Smooth muscle cell (in vitro differentiated cells): Measurements from ENCODE around the gene HOXB1. TPM values are rescaled to one million over a fixed set of nuclear protein-coding genes. Genes with fewer than 3 reads are reported as not detected.

ENCODE experiments used
- DNase-seq: peaks from one replicate; lab custom pipeline; 2025; ENCODE audit not compliant: unreplicated experiment; lab: John Stamatoyannopoulos, UW
- H2AFZ ChIP-seq: fragments of 200-600 bp; sonication (generic); 2 replicates; pipeline ENCODE4 v1.6.0; 2016; ENCODE audit warnings: antibody characterized with exemption, low read depth, mild to moderate bottlenecking
- H3F3A ChIP-seq: fragments of 200-600 bp; sonication (generic); 2 replicates; pipeline ENCODE4 v1.6.0; 2017; ENCODE audit warnings: antibody characterized with exemption, low read depth
- H3K27ac ChIP-seq: fragments of 200-600 bp; sonication (generic); 2 replicates; pipeline ENCODE4 v1.5.1; 2016; ENCODE audit warnings: low read depth, mild to moderate bottlenecking
- H3K27me3 ChIP-seq: fragments of 200-600 bp; sonication (generic); 2 replicates; pipeline ENCODE4 v1.6.1; 2016; ENCODE audit warnings: low read depth, mild to moderate bottlenecking
- H3K36me3 ChIP-seq: fragments of 200-600 bp; sonication (generic); 2 replicates; pipeline ENCODE4 v1.5.1; 2016; ENCODE audit warnings: low read depth
- H3K4me1 ChIP-seq: fragments of 200-600 bp; sonication (generic); 2 replicates; pipeline ENCODE4 v1.5.1; 2016; ENCODE audit warnings: low read depth
- H3K4me2 ChIP-seq: fragments of 200-600 bp; sonication (generic); 2 replicates; pipeline ENCODE4 v1.6.0; 2016; ENCODE audit warnings: mild to moderate bottlenecking
- H3K4me3 ChIP-seq: fragments of 200-600 bp; sonication (generic); 2 replicates; pipeline ENCODE4 v1.5.1; 2016; ENCODE audit warnings: mild to moderate bottlenecking
- H3K79me2 ChIP-seq: fragments of 200-600 bp; sonication (generic); 2 replicates; pipeline ENCODE4 v1.6.0; 2016; ENCODE audit warnings: low read depth, mild to moderate bottlenecking
- H3K9ac ChIP-seq: fragments of 200-600 bp; sonication (generic); 2 replicates; pipeline ENCODE4 v1.6.0; 2016; ENCODE audit warnings: low read depth
- H3K9me3 ChIP-seq: fragments of 200-600 bp; sonication (generic); replicated peaks from 2 replicates; pipeline ENCODE4 v1.5.1; 2016; ENCODE audit warnings: low read depth
- H4K20me1 ChIP-seq: fragments of 200-600 bp; sonication (generic); 2 replicates; pipeline ENCODE4 v1.6.0; 2016; ENCODE audit warnings: low read depth
- CTCF ChIP-seq: fragments of 200-600 bp; sonication (generic); IDR thresholded peaks from 2 replicates; pipeline ENCODE4 v1.5.1; 2017; ENCODE audit warnings: borderline replicate concordance, mild to moderate bottlenecking, antibody characterized with exemption; ENCODE audit not compliant: insufficient read depth, poor library complexity, severe bottlenecking
- WGBS: methylation state at CpG from one replicate; pipeline ENCODE4 v1.1.7; 2016; ENCODE audit warnings: low lambda C conversion rate; 5-methylcytosine and 5-hydroxymethylcytosine counted together
- polyA plus RNA-seq: library from polyadenylated mRNA; unstranded; fragments of >200 nt; fragmentation: Nextera tagmentation; extraction: Ambion mirVana; gene quantifications from 2 replicates; pipeline ENCODE4 v1.2.1, GENCODE V29; 2016
- total RNA-seq: library from RNA; depleted of rRNA; stranded (reverse); fragments of >200 nt; gene quantifications from 2 replicates; pipeline ENCODE4 v1.2.3, GENCODE V29; 2014

HOXB1 gene
- total and polyA plus RNA-seq, 2 experiments from 2014 or later: not detected

GRCh38 chr17:48543107-48543853 is 12.5 kb upstream of the HOXB1 start:
- H3K27ac ChIP-seq: peak overlapping the region; percentile 93
- H3K4me3 ChIP-seq: peak overlapping the region; percentile 72
- peaks cover 15% of the 10 kb centered on the region for H3K4me1 ChIP-seq
- no peak overlapping the region for H2AFZ ChIP-seq
- peak; percentile 36 for DNase-seq
- H3K36me3 ChIP-seq: no peaks in the 10 kb centered on the region
- peak overlapping the region; percentile 98 for H3K4me2 ChIP-seq
- no peaks in the 10 kb centered on the region for H4K20me1 ChIP-seq
- peaks cover 23% of the 10 kb centered on the region for H3F3A ChIP-seq
- WGBS: under 1% methylated on average over 62 of the region's 72 CpGs
- H3K79me2 ChIP-seq: peaks cover 30% of the 10 kb centered on the region
- H3K9ac ChIP-seq: peak overlapping the region; percentile 81
- TF ChIP-seq CTCF: no peak
- no peaks in the 10 kb centered on the region for H3K27me3 ChIP-seq
- H3K9me3 ChIP-seq: no peaks in the 10 kb centered on the region

GRCh38 chr17:48542698-48543106 is 11.9 kb upstream of the HOXB1 start:
- no peak for TF ChIP-seq CTCF
- Histone ChIP-seq H3K9me3 (no peaks in the 10 kb centered on the region), H3K4me1 (peaks cover 15% of the 10 kb centered on the region), H4K20me1 (no peaks in the 10 kb centered on the region), H2AFZ (no peak overlapping the region), H3K36me3 (no peaks in the 10 kb centered on the region), H3K27me3 (no peaks in the 10 kb centered on the region), H3K9ac (peak overlapping the region; percentile 81), H3K27ac (peak overlapping the region; percentile 93), H3F3A (peaks cover 23% of the 10 kb centered on the region), H3K4me3 (peak overlapping the region; percentile 72), H3K79me2 (peaks cover 30% of the 10 kb centered on the region), H3K4me2 (peak overlapping the region; percentile 98)
- DNase-seq: no peak
- WGBS: 5% methylated on average over 12 of the region's 12 CpGs

- Histone ChIP-seq H3K4me2 (peak overlapping the region; percentile 98), H2AFZ (peak overlapping the region; percentile 85), H3K36me3 (no peaks in the 10 kb centered on the region), H3F3A (peaks cover 23% of the 10 kb centered on the region), H3K27ac (peak overlapping the region; percentile 93), H3K9ac (peak overlapping the region; percentile 81), H3K4me3 (peak overlapping the region; percentile 72), H4K20me1 (no peaks in the 10 kb centered on the region), H3K9me3 (no peaks in the 10 kb centered on the region), H3K4me1 (peaks cover 15% of the 10 kb centered on the region), H3K79me2 (peaks cover 30% of the 10 kb centered on the region), H3K27me3 (no peaks in the 10 kb centered on the region)
- DNase-seq: no peak
- WGBS: 7% methylated on average over 27 of the region's 27 CpGs
- no peak for TF ChIP-seq CTCF
Measured at GRCh38 chr17:48542114-48542656, 11.4 kb upstream of the HOXB1 start.
